Measurements from ENCODE around the gene ATP11A.
"Not testable (repeated sequence)": the region's sequence is repeated elsewhere in the genome, so short reads cannot be mapped to it uniquely, and the experiment has no call there.

ATP11A gene

GRCh38 chr13:112799394-112799793 lies 109.6 kb downstream of the ATP11A start:
- DNase-seq (ENCODE audit: low read depth) = no peak
- no peak for TF ChIP-seq CTCF (IDR thresholded peaks at IDR 0.05; ENCODE audit: low read length, missing control alignments)
- H3K4me3 ChIP-seq (replicated peaks; ENCODE audit: low read depth, low read length) = no peak overlapping the region

- TF ChIP-seq CTCF (IDR thresholded peaks at IDR 0.05; ENCODE audit: low read length, missing control alignments) = no peak
- no peak overlapping the region for H3K4me3 ChIP-seq (replicated peaks; ENCODE audit: low read depth, low read length)
Observed at GRCh38 chr13:112800057-112800456, 110.2 kb downstream of the ATP11A start.

GRCh38 chr13:112800807-112801206 lies 111.0 kb downstream of the ATP11A start:
- not testable (repeated sequence) for DNase-seq (ENCODE audit: low read depth); H3K4me3 ChIP-seq (replicated peaks; ENCODE audit: low read depth, low read length)

More at GRCh38 chr13:112800057-112800456, 110.2 kb downstream of the ATP11A start:
- DNase-seq (ENCODE audit: low read depth) = no peak

GRCh38 chr13:112802802-112803195 lies 113.0 kb downstream of the ATP11A start:
- no peak for TF ChIP-seq CTCF (IDR thresholded peaks at IDR 0.05; ENCODE audit: low read length, missing control alignments)

GRCh38 chr13:112803422-112803821 lies 113.6 kb downstream of the ATP11A start:
- no peak for DNase-seq (ENCODE audit: low read depth)
- no peak for TF ChIP-seq CTCF (IDR thresholded peaks at IDR 0.05; ENCODE audit: low read length, missing control alignments)
- no peak overlapping the region for H3K4me3 ChIP-seq (replicated peaks; ENCODE audit: low read depth, low read length)

More at GRCh38 chr13:112802802-112803195, 113.0 kb downstream of the ATP11A start:
- no peak overlapping the region for H3K4me3 ChIP-seq (replicated peaks; ENCODE audit: low read depth, low read length)
- DNase-seq (ENCODE audit: low read depth) = no peak

- no peak for TF ChIP-seq CTCF (IDR thresholded peaks at IDR 0.05; ENCODE audit: low read length, missing control alignments)
- no peak for DNase-seq (ENCODE audit: low read depth)
- no peak overlapping the region for H3K4me3 ChIP-seq (replicated peaks; ENCODE audit: low read depth, low read length)
Observed at GRCh38 chr13:112804374-112804773, 114.5 kb downstream of the ATP11A start.

- no peak overlapping the region for H3K4me3 ChIP-seq (replicated peaks; ENCODE audit: low read depth, low read length)
- no peak for DNase-seq (ENCODE audit: low read depth)
- no peak for TF ChIP-seq CTCF (IDR thresholded peaks at IDR 0.05; ENCODE audit: low read length, missing control alignments)
Observed at GRCh38 chr13:112806739-112807652, 117.2 kb downstream of the ATP11A start.

Data from fibroblast of pulmonary artery (primary cell).